ENCODE results near the gene SPATA46.

GRCh38 chr1:162359523-162360236 is 17.0 kb downstream of the SPATA46 start:
- TF ChIP-seq, protein P1, sequence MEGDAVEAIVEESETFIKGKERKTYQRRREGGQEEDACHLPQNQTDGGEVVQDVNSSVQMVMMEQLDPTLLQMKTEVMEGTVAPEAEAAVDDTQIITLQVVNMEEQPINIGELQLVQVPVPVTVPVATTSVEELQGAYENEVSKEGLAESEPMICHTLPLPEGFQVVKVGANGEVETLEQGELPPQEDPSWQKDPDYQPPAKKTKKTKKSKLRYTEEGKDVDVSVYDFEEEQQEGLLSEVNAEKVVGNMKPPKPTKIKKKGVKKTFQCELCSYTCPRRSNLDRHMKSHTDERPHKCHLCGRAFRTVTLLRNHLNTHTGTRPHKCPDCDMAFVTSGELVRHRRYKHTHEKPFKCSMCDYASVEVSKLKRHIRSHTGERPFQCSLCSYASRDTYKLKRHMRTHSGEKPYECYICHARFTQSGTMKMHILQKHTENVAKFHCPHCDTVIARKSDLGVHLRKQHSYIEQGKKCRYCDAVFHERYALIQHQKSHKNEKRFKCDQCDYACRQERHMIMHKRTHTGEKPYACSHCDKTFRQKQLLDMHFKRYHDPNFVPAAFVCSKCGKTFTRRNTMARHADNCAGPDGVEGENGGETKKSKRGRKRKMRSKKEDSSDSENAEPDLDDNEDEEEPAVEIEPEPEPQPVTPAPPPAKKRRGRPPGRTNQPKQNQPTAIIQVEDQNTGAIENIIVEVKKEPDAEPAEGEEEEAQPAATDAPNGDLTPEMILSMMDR (IDR thresholded peaks at IDR 0.05) = no peak
- TF ChIP-seq POLR2A (IDR thresholded peaks at IDR 0.05) = no peak
